HL-60 (cell line): ENCODE results near the gene CDKL1.

Experiments used
- DNase-seq, 2 experiments: peaks; one replicate each; pipeline ENCODE4 v3.0.0-alpha.2; 2010 to 2020; ENCODE audit warnings: low read depth in 1 of 2, low spot score in 1 of 2
- H3K27ac ChIP-seq: fragments of 250-450 bp; sonication (Bioruptor Pico); replicated peaks from 2 replicates; pipeline ENCODE4 v1.5.1; 2020; ENCODE audit warnings: mild to moderate bottlenecking, moderate library complexity
- H3K27me3 ChIP-seq: fragments of 250-450 bp; sonication (Bioruptor Pico); 2 replicates; pipeline ENCODE4 v1.5.1; 2021; ENCODE audit warnings: mild to moderate bottlenecking, moderate library complexity; ENCODE audit not compliant: insufficient read depth, poor library complexity, severe bottlenecking
- H3K4me3 ChIP-seq: replicated peaks from 2 replicates; pipeline ENCODE4 v1.5.1; 2011; ENCODE audit warnings: mild to moderate bottlenecking, control low read depth, low read length; ENCODE audit not compliant: insufficient read depth
- GABPA ChIP-seq: IDR thresholded peaks from 2 replicates; pipeline ENCODE4 v1.6.1; 2012; ENCODE audit warnings: low read depth
- POLR2AphosphoS5 ChIP-seq: IDR thresholded peaks from 2 replicates; pipeline ENCODE4 v1.6.1; 2012; ENCODE audit warnings: low read depth
- SPI1 ChIP-seq: IDR thresholded peaks from 2 replicates; pipeline ENCODE4 v1.6.1; 2012; ENCODE audit warnings: low read depth, mild to moderate bottlenecking, borderline replicate concordance
- TF ChIP-seq, protein P1 (sequence below): IDR thresholded peaks from 2 replicates; pipeline ENCODE4 v1.6.1; 2012; ENCODE audit warnings: low read depth; ENCODE audit not compliant: insufficient replicate concordance
- TF ChIP-seq, protein P2 (sequence below): IDR thresholded peaks from one replicate; pipeline ENCODE4 v1.5.1; 2011; ENCODE audit warnings: low read length, control low read depth, inconsistent platforms; ENCODE audit not compliant: insufficient read depth

CDKL1 gene

DNA sequence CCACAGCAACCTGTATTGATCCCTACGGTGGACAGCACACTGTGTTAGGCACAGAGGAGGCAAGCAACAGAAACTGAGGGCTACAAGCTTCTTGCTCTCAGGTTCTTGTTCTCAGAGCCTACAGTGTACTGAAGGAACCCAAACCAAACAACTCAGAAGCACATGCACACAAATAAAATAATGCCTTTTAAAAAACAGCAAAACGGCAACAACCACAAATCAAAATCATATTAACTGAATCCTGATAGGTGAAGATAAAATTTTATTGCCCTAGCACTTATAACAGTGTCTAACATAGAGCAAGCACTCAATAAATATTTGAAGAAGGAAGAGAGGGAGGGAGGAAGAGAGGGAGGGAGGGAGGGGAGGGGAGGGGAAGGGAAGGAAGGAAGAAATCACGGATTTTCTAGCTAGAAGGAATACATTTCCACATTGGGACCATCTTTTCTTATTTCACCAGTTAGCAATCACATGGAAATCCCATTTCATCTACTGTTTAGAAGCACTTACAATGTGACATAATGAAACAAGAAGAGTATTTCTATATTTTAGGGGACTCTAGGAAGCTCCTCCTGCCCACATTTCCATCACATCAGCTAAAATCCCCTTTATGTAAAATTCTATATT is 57.4 kb downstream of the CDKL1 start:
- TF ChIP-seq, protein P1, sequence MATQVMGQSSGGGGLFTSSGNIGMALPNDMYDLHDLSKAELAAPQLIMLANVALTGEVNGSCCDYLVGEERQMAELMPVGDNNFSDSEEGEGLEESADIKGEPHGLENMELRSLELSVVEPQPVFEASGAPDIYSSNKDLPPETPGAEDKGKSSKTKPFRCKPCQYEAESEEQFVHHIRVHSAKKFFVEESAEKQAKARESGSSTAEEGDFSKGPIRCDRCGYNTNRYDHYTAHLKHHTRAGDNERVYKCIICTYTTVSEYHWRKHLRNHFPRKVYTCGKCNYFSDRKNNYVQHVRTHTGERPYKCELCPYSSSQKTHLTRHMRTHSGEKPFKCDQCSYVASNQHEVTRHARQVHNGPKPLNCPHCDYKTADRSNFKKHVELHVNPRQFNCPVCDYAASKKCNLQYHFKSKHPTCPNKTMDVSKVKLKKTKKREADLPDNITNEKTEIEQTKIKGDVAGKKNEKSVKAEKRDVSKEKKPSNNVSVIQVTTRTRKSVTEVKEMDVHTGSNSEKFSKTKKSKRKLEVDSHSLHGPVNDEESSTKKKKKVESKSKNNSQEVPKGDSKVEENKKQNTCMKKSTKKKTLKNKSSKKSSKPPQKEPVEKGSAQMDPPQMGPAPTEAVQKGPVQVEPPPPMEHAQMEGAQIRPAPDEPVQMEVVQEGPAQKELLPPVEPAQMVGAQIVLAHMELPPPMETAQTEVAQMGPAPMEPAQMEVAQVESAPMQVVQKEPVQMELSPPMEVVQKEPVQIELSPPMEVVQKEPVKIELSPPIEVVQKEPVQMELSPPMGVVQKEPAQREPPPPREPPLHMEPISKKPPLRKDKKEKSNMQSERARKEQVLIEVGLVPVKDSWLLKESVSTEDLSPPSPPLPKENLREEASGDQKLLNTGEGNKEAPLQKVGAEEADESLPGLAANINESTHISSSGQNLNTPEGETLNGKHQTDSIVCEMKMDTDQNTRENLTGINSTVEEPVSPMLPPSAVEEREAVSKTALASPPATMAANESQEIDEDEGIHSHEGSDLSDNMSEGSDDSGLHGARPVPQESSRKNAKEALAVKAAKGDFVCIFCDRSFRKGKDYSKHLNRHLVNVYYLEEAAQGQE, result no peak
- no peak for TF ChIP-seq GABPA
- no peak overlapping the region for H3K27ac ChIP-seq

DNA sequence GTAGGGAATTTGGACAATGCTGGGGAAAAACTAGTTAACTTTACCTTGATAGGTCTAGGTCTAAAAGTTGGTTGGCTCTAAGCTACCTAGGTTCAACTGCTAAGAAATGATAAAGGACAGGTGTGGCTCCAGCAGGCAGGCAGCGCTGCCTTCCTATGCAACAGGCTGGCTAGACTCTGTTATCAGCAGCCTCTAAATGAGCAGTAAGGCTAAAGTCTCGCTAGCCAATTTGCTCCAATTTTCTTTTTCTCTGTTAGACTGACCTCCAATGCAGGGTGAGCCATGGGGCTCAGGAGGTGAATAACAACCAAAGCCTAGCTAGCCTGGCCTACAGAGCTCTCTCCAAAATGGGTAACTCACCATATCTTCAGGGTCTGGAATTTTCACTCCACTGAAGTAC is 58.1 kb downstream of the CDKL1 start:
- DNase-seq, result no peak
- H3K27ac ChIP-seq, result no peak overlapping the region
- no peak for TF ChIP-seq SPI1
- TF ChIP-seq GABPA, result no peak
- TF ChIP-seq, protein P2, sequence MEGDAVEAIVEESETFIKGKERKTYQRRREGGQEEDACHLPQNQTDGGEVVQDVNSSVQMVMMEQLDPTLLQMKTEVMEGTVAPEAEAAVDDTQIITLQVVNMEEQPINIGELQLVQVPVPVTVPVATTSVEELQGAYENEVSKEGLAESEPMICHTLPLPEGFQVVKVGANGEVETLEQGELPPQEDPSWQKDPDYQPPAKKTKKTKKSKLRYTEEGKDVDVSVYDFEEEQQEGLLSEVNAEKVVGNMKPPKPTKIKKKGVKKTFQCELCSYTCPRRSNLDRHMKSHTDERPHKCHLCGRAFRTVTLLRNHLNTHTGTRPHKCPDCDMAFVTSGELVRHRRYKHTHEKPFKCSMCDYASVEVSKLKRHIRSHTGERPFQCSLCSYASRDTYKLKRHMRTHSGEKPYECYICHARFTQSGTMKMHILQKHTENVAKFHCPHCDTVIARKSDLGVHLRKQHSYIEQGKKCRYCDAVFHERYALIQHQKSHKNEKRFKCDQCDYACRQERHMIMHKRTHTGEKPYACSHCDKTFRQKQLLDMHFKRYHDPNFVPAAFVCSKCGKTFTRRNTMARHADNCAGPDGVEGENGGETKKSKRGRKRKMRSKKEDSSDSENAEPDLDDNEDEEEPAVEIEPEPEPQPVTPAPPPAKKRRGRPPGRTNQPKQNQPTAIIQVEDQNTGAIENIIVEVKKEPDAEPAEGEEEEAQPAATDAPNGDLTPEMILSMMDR, result no peak
- no peak for TF ChIP-seq POLR2AphosphoS5
- TF ChIP-seq, protein P1, result no peak
- H3K4me3 ChIP-seq, result no peak overlapping the region
- H3K27me3 ChIP-seq, result no peaks in the 10 kb centered on the region

More for the DNA sequence above, 57.4 kb downstream of the CDKL1 start:
- no peak for DNase-seq
- Histone ChIP-seq H3K27me3 (no peaks in the 10 kb centered on the region), H3K4me3 (no peak overlapping the region)

DNA sequence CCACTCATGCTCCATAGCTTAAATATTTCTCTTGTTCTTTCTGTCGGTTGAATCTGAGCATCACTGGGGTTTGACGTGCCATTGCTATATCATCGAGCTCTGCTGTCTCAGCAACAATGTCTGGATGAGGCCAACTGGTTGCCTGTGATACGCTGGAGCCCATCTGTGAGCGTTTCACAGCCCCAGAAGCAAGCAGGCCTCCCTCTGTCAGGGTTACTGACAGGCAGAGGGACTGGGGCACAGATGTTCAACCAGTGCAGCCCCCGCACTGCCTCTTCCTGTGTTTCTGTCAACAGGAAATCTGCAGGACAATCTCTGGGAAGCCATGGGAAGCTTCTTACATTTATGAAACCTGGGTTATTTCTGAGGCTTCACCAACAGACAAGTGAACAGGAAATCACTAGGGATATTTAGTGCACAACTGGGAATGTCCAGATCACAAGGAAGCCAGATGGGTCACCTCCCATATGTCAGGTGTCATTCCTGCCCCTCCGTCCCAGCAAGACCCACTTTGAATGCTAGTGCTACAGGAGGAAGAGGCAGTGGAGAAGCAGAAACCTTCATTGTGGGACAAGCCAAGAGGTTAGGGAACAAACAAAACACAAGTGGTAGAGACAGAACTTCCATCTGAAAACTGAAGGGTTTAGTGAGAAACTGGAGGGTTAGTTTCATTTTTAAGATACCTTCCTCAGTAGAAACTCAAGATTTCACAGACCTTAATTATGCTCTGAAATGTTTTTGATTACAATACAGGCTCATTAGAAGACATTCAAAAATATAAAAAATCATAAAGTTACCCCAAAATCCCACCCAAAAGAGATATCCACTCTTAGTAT is 60.5 kb downstream of the CDKL1 start:
- TF ChIP-seq, protein P2, result no peak
- TF ChIP-seq POLR2AphosphoS5 (no peak), SPI1 (no peak), GABPA (no peak)
- Histone ChIP-seq H3K27me3 (no peaks in the 10 kb centered on the region), H3K4me3 (no peak overlapping the region), H3K27ac (no peak overlapping the region)
- no peak for DNase-seq

DNA sequence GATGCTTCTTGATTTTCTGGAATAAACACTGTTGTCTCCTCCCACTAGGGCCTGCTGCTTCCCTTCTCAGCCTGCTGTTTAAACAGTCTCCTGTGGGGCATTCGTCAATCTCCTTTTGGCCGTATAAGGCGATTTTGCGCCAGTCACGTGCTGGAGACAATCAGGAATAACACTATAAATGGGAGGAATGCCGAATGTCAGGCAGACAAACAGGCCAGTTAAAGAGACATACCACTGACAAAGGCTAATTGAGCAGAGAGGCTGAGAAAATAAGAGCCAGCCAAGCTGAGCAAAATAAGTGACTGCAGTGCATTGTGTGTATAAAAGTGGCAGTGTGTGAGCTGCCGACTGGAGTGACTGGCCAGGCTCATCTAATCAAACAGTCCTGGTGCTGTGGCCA is 61.3 kb downstream of the CDKL1 start:
- TF ChIP-seq, protein P2, result no peak
- TF ChIP-seq, protein P1, result no peak
- DNase-seq, result no peak
- no peak overlapping the region for H3K27ac ChIP-seq
- no peaks in the 10 kb centered on the region for H3K27me3 ChIP-seq
- no peak overlapping the region for H3K4me3 ChIP-seq
